RPMI8226 (cell line): ENCODE data around the gene FNDC8.
"Not testable (repeated sequence)": the region's sequence is repeated elsewhere in the genome, so short reads cannot be mapped to it uniquely, and the experiment has no call there.

Experiments used
- DNase-seq: peaks from one replicate; pipeline ENCODE4 v3.0.0-alpha.2; 2015

The FNDC8 gene

GRCh38 chr17:35121315-35121714 is at the start of gene FNDC8:
Gene FNDC8 (plus strand): TSS chr17:35121615. CDS start chr17:35121694, 79 bp downstream.
- DNase-seq, result no peak

DNA sequence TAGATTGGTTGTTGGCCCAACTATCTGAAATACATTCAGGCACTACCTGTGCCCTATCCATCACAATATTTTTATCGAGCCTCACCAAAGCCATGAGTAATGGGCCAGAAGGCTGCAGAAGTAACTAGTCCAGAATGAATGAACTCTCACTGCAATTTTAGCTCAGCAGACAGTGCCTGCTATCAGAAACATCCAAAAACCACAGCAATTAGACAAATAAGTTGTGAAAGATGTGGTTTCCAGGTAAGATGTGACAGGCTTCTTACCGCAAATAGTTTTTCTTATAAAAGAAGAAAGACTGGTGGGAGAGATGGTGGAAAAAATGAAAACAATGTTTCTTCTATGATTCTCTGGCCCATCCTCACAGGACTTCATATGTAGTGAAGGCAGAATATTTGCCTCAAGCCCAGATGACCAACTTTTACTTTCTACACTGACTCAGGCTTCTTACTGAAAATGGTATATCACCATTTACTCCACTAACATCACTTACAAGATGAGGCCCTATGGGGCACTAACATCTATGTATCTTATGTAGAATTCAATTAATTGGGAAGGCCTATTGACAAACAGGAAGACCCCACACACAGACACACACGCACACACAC is 48.1 kb upstream of the FNDC8 start:
- no peak for DNase-seq

GRCh38 chr17:35073991-35074627 is 47.3 kb upstream of the FNDC8 start:
- DNase-seq, result peak; percentile 19

GRCh38 chr17:35074711-35075707 is 46.4 kb upstream of the FNDC8 start:
- DNase-seq, result peak; percentile 8

- DNase-seq, result no peak
Observed at GRCh38 chr17:35076874-35077273, 44.5 kb upstream of the FNDC8 start.

DNA sequence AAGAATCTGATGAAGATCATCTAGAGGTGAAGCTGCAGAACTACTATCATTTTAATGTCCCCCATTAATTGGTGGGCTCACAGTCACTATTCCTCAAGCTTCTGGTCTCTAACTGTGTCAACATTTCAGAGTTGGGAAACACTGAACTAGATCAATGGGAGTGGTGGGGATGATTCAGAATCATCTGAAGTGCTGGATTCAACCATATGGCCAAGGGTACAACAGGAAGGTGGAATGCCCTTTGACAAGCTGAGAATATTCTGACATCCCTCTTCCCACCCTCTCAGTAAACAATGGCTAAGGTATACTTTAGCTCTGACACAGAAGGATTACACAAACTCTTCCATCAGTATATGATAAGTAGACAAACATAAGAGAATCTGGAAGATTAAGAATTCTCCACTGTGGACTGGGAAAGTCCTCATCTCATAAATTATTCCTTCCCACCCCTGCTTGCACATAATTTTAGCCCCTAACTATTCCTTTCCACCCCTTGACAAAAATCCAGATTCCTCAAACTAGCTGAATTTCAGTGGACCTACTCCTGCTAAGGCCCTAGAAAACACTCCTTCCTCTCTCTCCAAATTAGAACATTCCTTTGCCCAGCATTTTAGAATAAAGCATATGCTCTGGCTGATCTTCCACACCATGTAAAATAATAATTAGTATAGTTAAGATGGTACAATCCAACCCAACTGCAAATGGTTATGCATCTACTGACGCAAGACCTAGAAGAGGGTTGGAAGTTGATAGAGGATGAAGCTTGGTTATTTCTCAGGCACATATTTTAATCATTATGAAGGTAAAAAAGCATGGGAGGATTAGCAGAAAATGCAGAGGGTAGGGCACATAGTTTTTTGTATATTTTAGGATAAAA is 41.6 kb upstream of the FNDC8 start:
- no peak for DNase-seq

DNA sequence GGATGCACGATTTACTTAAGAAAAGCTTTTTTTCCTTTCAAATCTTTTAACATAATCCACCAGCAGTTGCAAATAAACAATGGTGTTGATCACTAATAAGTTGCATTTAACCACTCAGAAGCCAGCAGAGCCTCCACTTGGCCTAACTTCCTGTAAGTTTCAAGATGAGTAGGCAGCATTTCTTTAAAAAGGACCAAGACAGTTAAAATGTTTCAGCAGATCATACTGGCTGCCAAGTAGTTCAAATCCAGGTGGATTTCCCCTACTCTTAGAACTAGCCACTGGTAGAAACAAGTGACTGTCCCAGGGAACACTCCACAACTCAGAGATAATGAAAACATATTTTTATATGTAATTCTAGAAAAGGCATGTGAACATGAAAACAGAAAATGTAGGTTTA is 40.9 kb upstream of the FNDC8 start:
- DNase-seq, result peak; percentile 52

DNA sequence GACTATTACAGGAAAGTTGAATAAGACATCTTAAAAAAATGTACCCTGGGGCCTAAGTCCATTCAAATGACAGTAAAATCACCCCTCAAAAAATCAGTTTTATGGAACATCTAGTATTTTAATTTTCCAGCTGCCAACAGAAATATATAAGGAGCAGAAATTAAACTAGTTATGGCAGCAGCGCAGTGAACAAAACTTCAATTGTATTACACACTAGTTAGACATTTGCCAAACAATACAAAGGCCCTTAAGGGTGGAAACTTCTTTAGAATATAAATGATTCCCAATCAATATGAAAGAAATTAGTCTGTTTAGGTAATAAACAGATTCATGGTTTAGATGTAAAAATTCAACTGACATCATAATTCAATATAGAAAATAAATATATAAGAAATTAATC is 39.8 kb upstream of the FNDC8 start:
- no peak for DNase-seq

DNA sequence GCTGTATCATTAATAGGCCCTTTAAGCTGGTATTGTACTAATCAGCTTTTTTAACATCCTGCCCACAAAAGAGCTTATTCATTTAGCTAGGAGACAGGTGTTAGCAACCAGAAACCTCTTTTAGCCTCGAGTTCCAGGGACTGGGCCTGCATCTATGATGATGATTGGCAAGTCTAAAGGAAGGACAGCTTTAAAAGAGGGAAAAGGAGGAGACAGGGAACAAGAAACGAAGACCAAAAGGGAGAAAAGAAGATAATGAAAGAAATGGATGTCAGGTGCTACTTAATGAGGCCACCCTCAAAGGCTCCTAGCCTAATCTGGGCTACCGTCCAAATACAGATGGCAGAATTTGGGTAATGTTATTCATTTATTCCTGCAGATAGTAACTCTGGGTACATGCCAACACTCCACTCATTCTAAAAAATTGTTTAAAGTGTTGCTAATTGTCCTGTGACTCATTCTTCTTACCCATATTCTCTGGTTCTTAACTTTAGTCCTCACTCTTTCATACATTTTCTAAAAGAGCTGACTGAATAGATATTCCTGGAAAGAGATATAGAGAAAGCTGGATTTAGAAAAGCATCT is 39.2 kb upstream of the FNDC8 start:
- peak; percentile 91 for DNase-seq

DNA sequence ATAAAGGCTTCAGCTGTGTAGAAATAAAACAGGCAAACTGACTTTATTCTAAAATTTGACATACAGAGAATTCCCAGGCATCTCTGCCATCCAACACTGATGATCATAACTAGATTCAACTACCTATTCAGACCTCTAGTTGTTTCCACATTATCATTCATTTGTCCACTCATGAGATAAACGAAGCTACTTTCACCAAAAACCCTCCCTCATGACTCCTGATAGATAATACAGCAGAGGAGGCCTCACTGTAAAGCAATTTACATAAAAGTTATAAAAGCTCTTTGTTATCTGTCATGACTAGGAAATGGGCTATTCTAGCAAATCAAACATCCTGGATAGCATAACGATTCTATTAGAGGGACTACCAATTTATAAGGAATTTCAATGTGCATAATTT is 38.3 kb upstream of the FNDC8 start:
- no peak for DNase-seq

DNA sequence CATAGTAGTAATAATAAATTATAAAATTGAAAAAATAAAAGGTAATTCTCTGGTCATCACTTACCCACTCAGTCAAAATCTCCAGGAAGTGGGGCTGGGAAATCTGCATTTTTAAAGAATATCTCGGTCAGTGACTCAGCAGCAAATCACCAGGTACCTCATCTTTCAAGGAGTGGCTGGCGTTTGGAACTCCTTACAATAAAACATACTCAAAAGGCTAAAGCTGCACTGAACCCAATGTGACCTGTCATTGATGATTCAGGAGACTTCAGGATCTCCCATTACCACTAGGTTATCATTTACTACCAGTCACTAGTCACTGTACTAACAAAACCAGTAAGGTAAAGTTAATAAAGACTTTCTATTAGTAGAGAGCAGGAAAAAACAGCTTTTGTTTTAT is 36.4 kb upstream of the FNDC8 start:
- DNase-seq, result no peak

GRCh38 chr17:35086164-35086563 is 35.3 kb upstream of the FNDC8 start:
- no peak for DNase-seq

- peak; percentile 39 for DNase-seq
Observed at GRCh38 chr17:35086931-35087573, 34.4 kb upstream of the FNDC8 start.

DNA sequence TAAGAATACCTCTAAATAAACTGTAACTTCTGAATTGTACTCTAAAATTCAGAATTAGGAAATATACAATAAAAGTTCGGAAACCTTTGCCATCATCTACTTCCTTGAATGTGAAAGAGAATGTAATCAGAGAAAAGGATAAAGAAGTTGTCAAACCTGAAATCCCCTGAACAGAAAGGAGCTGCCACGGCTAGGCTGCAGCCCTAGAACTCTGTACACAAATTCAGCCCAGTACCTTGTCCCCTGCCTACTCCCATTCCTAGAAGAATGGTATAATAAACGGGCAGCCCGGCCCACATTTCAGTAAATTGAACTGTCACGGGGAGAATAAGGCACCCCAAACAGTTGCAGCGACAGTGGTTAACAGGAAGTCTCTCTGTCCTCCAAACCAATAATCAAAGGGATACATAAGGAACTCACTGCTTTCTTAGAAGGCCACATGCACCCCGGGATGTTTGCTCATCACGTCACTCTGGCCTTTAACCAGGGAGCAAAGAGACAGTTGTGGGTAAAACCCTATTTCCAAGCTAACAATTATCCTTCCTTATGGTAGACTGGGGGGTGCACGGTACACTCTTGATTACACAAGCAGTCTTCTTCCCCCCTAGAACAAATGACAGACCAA is 33.6 kb upstream of the FNDC8 start:
- DNase-seq, result peak; percentile 43

DNA sequence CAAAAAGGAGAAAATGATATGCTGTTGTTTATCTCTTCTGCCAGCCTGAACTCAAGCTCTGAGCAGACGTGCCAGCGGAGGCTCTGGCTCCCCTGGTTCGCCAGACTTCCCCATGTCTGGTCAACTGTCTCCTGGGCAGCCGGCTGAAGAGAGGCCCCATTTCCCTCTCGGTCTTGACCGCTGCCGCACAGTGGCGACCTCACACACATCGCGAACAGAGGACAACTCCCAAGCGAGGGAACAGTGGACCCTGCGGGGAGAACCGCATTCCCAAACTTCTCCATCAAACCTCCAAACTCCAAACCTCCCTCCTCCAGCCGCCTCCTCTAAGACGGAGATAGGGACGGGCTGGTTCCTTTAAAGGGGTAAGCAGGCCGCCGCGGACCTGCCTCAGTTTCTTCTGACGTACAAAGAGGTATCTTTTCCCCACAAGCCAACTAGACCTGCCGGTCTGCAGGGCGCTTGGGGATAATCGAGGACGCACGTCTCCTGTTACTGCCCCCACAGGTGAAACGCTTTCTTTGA is 33.0 kb upstream of the FNDC8 start:
- peak; percentile 50 for DNase-seq

GRCh38 chr17:35088881-35089585 is 32.4 kb upstream of the FNDC8 start:
- DNase-seq, result peak; percentile 93

DNA sequence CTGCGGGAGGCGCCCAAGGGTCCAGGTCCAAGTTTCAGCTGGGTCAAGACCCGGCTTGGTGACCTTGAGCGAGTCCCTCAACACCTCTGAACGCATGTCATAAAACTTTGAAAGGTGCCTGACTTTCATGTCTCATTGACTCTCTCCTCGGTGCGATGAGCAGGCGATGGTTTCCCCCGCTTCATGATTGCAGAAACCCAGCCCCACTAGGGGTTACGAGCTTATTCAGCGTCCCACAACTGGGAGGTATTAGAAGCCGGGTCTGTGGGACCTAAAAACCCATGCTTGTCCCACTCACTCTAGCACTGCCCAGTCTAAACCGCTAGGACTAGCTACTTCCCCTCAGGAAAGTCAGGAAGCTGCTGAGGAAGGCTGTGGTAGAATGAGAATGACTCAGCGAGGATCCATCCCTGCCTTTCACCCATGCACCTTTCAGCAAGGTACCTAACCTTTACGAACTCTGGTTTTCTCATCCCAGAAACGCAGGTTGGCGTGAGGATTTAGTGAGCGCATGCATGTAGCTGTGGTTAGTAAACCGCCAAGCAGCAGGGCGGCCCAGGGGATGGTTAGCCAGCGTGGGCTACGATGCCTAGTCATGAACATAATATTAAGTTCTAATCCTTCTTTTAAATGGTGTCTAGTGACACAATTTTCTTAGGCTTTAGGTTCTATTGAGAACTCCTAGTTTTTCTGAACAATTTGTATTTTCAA is 31.7 kb upstream of the FNDC8 start:
- DNase-seq, result peak; percentile 25

- DNase-seq, result not testable (repeated sequence)
Observed at GRCh38 chr17:35090707-35091106, 30.7 kb upstream of the FNDC8 start.

DNA sequence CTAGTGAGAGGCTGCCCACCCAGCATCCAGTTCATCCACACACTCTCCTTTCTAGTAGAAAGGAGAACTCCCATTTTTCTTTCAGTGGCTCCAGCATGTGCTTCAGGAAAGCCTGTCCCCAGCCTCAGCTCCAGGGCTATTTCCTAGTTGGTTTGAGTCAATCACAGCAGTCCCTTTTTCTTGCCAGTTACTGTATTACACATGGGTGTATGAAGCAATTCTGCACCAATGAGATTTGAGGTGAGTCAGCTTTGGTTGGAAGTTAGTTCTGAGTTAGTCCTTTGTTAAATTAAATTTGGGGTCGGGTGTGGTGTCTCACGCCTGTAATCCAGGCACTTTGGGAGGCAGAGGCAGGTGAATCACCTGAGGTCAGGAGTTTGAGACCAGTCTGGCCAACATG is 26.5 kb upstream of the FNDC8 start:
- DNase-seq, result no peak

DNA sequence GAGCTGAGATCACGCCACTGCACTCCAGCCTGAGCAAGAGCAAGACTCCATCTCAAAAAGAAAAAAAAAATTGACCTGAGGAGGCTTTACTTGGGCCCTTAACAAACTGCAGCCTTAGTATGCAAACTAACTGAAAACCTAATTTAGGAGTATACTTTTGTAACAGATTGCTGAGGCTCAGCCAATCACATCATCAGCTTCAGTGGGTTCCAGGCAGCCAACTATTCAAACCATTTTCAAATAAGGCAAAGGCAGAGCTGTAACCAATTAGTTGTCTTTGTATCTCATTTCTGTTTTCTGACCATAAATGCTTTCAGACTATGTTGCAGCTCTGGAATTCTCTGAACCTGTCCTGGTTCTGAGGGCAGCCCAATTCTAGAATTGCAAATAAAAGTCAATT is 25.7 kb upstream of the FNDC8 start:
- no peak for DNase-seq
